SK-N-SH (cell line): ENCODE measurements around the gene FSIP1. TPM values are rescaled to one million over a fixed set of nuclear protein-coding genes. Genes with fewer than 3 reads are reported as not detected.

ENCODE experiments used
- CTCF ChIA-PET: fragments of 300-600, 350-600 bp; formaldehyde crosslinking; extraction: SDS; loops from one replicate; lab custom pipeline; 2021; lab: Yijun Ruan, JAX
- POLR2A ChIA-PET: fragments of 350-600 bp; sonication (Branson Sonifier 250); formaldehyde crosslinking; extraction: SDS; loops from one replicate; lab custom pipeline; 2020; ENCODE audit warnings: antibody characterized with exemption, inconsistent platforms; lab: Yijun Ruan, JAX
- DNase-seq: peaks from one replicate; pipeline ENCODE4 v3.0.0; 2012
- H2AFZ ChIP-seq: fragments of 200-600 bp; sonication (generic); 2 replicates; pipeline ENCODE4 v1.8.1; 2016; ENCODE audit warnings: antibody characterized with exemption, mild to moderate bottlenecking, low read depth
- H3F3A ChIP-seq: fragments of 200-600 bp; sonication (generic); replicated peaks from 2 replicates; pipeline ENCODE3; 2016; ENCODE audit warnings: antibody characterized with exemption, mild to moderate bottlenecking; ENCODE audit not compliant: insufficient read depth
- H3K27ac ChIP-seq, 2 experiments: fragments of 200-500 bp in 1 of 2; fragments of 200-600 bp in 1 of 2; sonication (Bioruptor generic) in 1 of 2; sonication (generic), shearing (Covaris generic) in 1 of 2; 2 replicates each; pipeline versions ENCODE4 v1.5.1 to v1.6.1; 2014 to 2016; ENCODE audit warnings: low read depth in 2 of 2, inconsistent platforms in 1 of 2, low read length in 1 of 2, mild to moderate bottlenecking in 1 of 2, mixed read lengths in 1 of 2
- H3K27me3 ChIP-seq: fragments of 200-600 bp; sonication (generic), shearing (Covaris generic); 2 replicates; pipeline ENCODE4 v1.6.1; 2016; ENCODE audit warnings: mixed run types; ENCODE audit not compliant: insufficient read depth
- H3K36me3 ChIP-seq, 2 experiments: fragments of 200-500 bp in 1 of 2; fragments of 200-600 bp in 1 of 2; sonication (Bioruptor generic) in 1 of 2; sonication (generic) in 1 of 2; replicated peaks in 1 of 2; 2 replicates each; pipeline versions ENCODE3 to v1.5.1; 2014 to 2016; ENCODE audit warnings: low read length in 1 of 2, mild to moderate bottlenecking in 1 of 2; ENCODE audit not compliant: insufficient read depth in 2 of 2, control insufficient read depth in 1 of 2
- H3K4me1 ChIP-seq, 2 experiments: fragments of 200-500 bp in 1 of 2; fragments of 200-600 bp in 1 of 2; sonication (Bioruptor generic) in 1 of 2; sonication (generic), shearing (Covaris generic) in 1 of 2; 2 replicates each; pipeline versions ENCODE4 v1.5.1 to v1.6.1; 2014 to 2016; ENCODE audit warnings: low read depth in 1 of 2, low read length in 1 of 2, mixed run types in 1 of 2; ENCODE audit not compliant: insufficient read depth in 2 of 2, control insufficient read depth in 1 of 2
- H3K4me2 ChIP-seq: fragments of 200-600 bp; sonication (generic), shearing (Covaris generic); 2 replicates; pipeline ENCODE4 v1.6.1; 2017; ENCODE audit warnings: mixed run types
- H3K4me3 ChIP-seq, 2 experiments: fragments of 200-500 bp in 1 of 2; fragments of 200-600 bp in 1 of 2; sonication (Bioruptor generic) in 1 of 2; sonication (generic), shearing (Covaris generic) in 1 of 2; 2 replicates each; pipeline versions ENCODE4 v1.5.1 to v1.8.1; 2014 to 2016; ENCODE audit warnings: low read depth in 2 of 2, inconsistent platforms in 1 of 2, low read length in 1 of 2, mild to moderate bottlenecking in 1 of 2, mixed read lengths in 1 of 2, moderate library complexity in 1 of 2
- H3K79me2 ChIP-seq: fragments of 200-600 bp; sonication (generic); 2 replicates; pipeline ENCODE4 v1.8.1; 2017; ENCODE audit warnings: mild to moderate bottlenecking; ENCODE audit not compliant: insufficient read depth
- H3K9ac ChIP-seq: fragments of 200-600 bp; sonication (generic); 2 replicates; pipeline ENCODE4 v1.6.1; 2017; ENCODE audit warnings: mixed run types
- H3K9me2 ChIP-seq: fragments of 200-600 bp; sonication (generic); 2 replicates; pipeline ENCODE4 v1.6.1; 2017; ENCODE audit warnings: mixed run types
- H3K9me3 ChIP-seq: fragments of 200-600 bp; sonication (generic); 2 replicates; pipeline ENCODE4 v1.6.1; 2017; ENCODE audit warnings: mixed run types, mild to moderate bottlenecking, moderate library complexity
- H4K20me1 ChIP-seq: fragments of 200-600 bp; sonication (generic); 2 replicates; pipeline ENCODE4 v1.6.1; 2017; ENCODE audit warnings: mild to moderate bottlenecking, mixed run types; ENCODE audit not compliant: insufficient read depth
- CHD2 ChIP-seq: fragments of 150-350 bp; IDR thresholded peaks from 2 replicates; pipeline ENCODE4 v1.6.1; 2018; ENCODE audit warnings: low read length; ENCODE audit not compliant: partially characterized antibody
- EP300 ChIP-seq, 2 experiments: IDR thresholded peaks; 2 replicates each; pipeline versions ENCODE4 v1.4.0 to v1.6.1; 2012; ENCODE audit warnings: borderline replicate concordance in 1 of 2, low read depth in 1 of 2, low read length in 1 of 2
- EZH2phosphoT487 ChIP-seq: fragments of 200-600 bp; sonication (generic); IDR thresholded peaks from 2 replicates; pipeline ENCODE4 v1.6.1; 2017; ENCODE audit warnings: low read depth, mixed run types, mild to moderate bottlenecking, antibody characterized with exemption, moderate library complexity, borderline replicate concordance
- FOXM1 ChIP-seq: IDR thresholded peaks from 2 replicates; pipeline ENCODE4 v1.4.0; 2012; ENCODE audit warnings: low read depth, mild to moderate bottlenecking
- JUND ChIP-seq: IDR thresholded peaks from 2 replicates; pipeline ENCODE4 v1.4.0; 2012
- MAX ChIP-seq: IDR thresholded peaks from 2 replicates; pipeline ENCODE4 v1.4.0; 2012; ENCODE audit warnings: low read depth
- MXI1 ChIP-seq: IDR thresholded peaks from 2 replicates; pipeline ENCODE4 v1.6.1; 2012; ENCODE audit warnings: mild to moderate bottlenecking, low read depth, low read length, improper control_type of control experiment
- REST ChIP-seq: IDR thresholded peaks from 2 replicates; pipeline ENCODE4 v1.6.1; 2012; ENCODE audit warnings: mild to moderate bottlenecking, low read depth, low read length, moderate library complexity
- RXRA ChIP-seq: IDR thresholded peaks from 2 replicates; pipeline ENCODE4 v1.4.0; 2012; ENCODE audit warnings: low read depth, mild to moderate bottlenecking, borderline replicate concordance
- TAF1 ChIP-seq: IDR thresholded peaks from 2 replicates; pipeline ENCODE4 v1.6.1; 2012; ENCODE audit warnings: low read depth, mild to moderate bottlenecking, low read length, moderate library complexity, borderline replicate concordance
- TEAD4 ChIP-seq: IDR thresholded peaks from 2 replicates; pipeline ENCODE4 v1.4.0; 2012; ENCODE audit warnings: mild to moderate bottlenecking, borderline replicate concordance; ENCODE audit not compliant: insufficient read depth
- USF1 ChIP-seq: IDR thresholded peaks from 2 replicates; pipeline ENCODE4 v1.4.0; 2012; ENCODE audit warnings: low read depth, borderline replicate concordance
- USF2 ChIP-seq: fragments of 150-350 bp; IDR thresholded peaks from 2 replicates; pipeline ENCODE4 v1.6.1; 2017; ENCODE audit warnings: antibody characterized with exemption, low read length, low read depth, borderline replicate concordance
- WGBS: methylation state at CpG from one replicate; pipeline ENCODE4 v1.1.6; 2017; ENCODE audit warnings: low lambda C conversion rate; 5-methylcytosine and 5-hydroxymethylcytosine counted together
- polyA plus RNA-seq, 3 experiments: library from polyadenylated mRNA; depleted of rRNA; stranded (reverse); fragments of >200 nt; gene quantifications; 2 replicates each; pipeline ENCODE4 v1.2.3, GENCODE V29; 2012

FSIP1 gene
- polyA plus RNA-seq, 1 of the 3 experiments (the other 2 are of a cell fraction), result 0.43 TPM

- POLR2A ChIA-PET, result no interaction called here
- CTCF ChIA-PET, result interaction anchor here (1.5 to 3.0 kb wide), 2 partner anchors 20 to 52 kb away, joined by 7 to 21 read pairs; no protein-coding TSS in a partner anchor
- no peaks in the 10 kb centered on the region for H3K79me2 ChIP-seq
These were observed 45.5 kb downstream of the FSIP1 start for GRCh38 chr15:39737196-39737550.

More at GRCh38 chr15:39737196-39737550, 45.5 kb downstream of the FSIP1 start:
- Histone ChIP-seq H2AFZ (no peak overlapping the region), H3K36me3 (no peaks in the 10 kb centered on the region), H3K27me3 (no peaks in the 10 kb centered on the region), H3K9me3 (no peaks in the 10 kb centered on the region), H3K4me2 (no peak overlapping the region), H3K4me1 (peaks cover 0 to 5% of the 10 kb centered on the region in 2 experiments; a peak in 1 of 4 replicates), H3K9me2 (0 out of 2 replicates have a peak, but pooled peaks cover 4% of the 10 kb centered on the region), H3F3A (no peaks in the 10 kb centered on the region), H3K4me3 (no peak overlapping the region), H3K9ac (no peak overlapping the region), H3K27ac (no peak overlapping the region), H4K20me1 (no peaks in the 10 kb centered on the region)
- DNase-seq, result no peak
- 97% methylated on average over 4 of the region's 4 CpGs for WGBS
- TF ChIP-seq JUND, result no peak
- no peak for TF ChIP-seq RXRA
- no peak for TF ChIP-seq TAF1
- no peak for TF ChIP-seq MAX
- TF ChIP-seq CHD2, result no peak
- TF ChIP-seq EZH2phosphoT487, result no peak
- no peak for TF ChIP-seq EP300 (IDR thresholded peaks at IDR 0.05; ENCODE audit: borderline replicate concordance in 1 of 2, low read depth in 1 of 2, low read length in 1 of 2)
- TF ChIP-seq TEAD4, result no peak
- no peak for TF ChIP-seq USF2
- no peak for TF ChIP-seq USF1
- TF ChIP-seq REST, result no peak
- TF ChIP-seq FOXM1, result no peak
- no peak for TF ChIP-seq MXI1
- TF ChIP-seq, all 33 proteins: peak for 0
